Prostate gland (tissue), 2 donors: ENCODE measurements around the gene KLHDC7B. TPM values are rescaled to one million over a fixed set of nuclear protein-coding genes. Genes with fewer than 3 reads are reported as not detected.

ENCODE experiments used
- DNase-seq: peaks from one replicate; pipeline ENCODE4 v3.0.0-alpha.2; 2019; ENCODE audit warnings: low spot score
- H3K27ac ChIP-seq, 2 donors: fragments of 200-600 bp; sonication (generic); 2 replicates each; pipeline ENCODE4 v1.5.1; 2017 to 2019
- H3K27me3 ChIP-seq: fragments of 200-600 bp; sonication (generic); replicated peaks from 2 replicates; pipeline ENCODE4 v1.5.1; 2019; ENCODE audit not compliant: insufficient read depth
- H3K36me3 ChIP-seq, 2 donors: fragments of 200-600 bp; sonication (generic); 1 replicate in 1 of 2; 2 replicates in 1 of 2; pipeline versions ENCODE4 v1.5.1 to v1.8.1; 2017 to 2019
- H3K4me1 ChIP-seq: fragments of 200-600 bp; sonication (generic); replicated peaks from 2 replicates; pipeline ENCODE4 v1.5.1; 2019
- H3K4me3 ChIP-seq, 2 donors: fragments of 200-600 bp; sonication (generic); 2 replicates each; pipeline ENCODE4 v1.5.1; 2017 to 2019
- H3K9me3 ChIP-seq: fragments of 200-600 bp; sonication (generic); 2 replicates; pipeline ENCODE4 v1.5.1; 2017
- CTCF ChIP-seq, 4 experiments: fragments of 200-600 bp in 2 of 4; fragments of 450-650 bp in 2 of 4; sonication (generic) in 2 of 4; IDR thresholded peaks; 1 replicate in 3 of 4; 2 replicates in 1 of 4; pipeline ENCODE4 v1.5.1; 2016 to 2019; ENCODE audit warnings: antibody characterized with exemption in 4 of 4, mild to moderate bottlenecking in 2 of 4, moderate library complexity in 2 of 4
- POLR2A ChIP-seq: fragments of 450-650 bp; IDR thresholded peaks from one replicate; pipeline ENCODE4 v1.6.1; 2016; ENCODE audit warnings: antibody characterized with exemption, mild to moderate bottlenecking
- POLR2AphosphoS5 ChIP-seq: sonication (generic); formaldehyde crosslinking; IDR thresholded peaks from one replicate; pipeline ENCODE4 v1.6.1; 2017; ENCODE audit warnings: antibody characterized with exemption
- WGBS: methylation state at CpG from one replicate; pipeline ENCODE4 v1.1.5; 2018; 5-methylcytosine and 5-hydroxymethylcytosine counted together
- intact Hi-C: fragments of 100-400 bp; cut with DNase I; formaldehyde crosslinking; loops from one replicate; pipeline ENCODE4 v1.14.2; 2022
- total RNA-seq, 2 donors: library from RNA; depleted of rRNA; stranded (reverse); fragments of >200 nt; gene quantifications; one replicate each; pipeline ENCODE4 v1.1.0, GENCODE V29; 2016

KLHDC7B gene
- total RNA-seq, 2 donors from 2014 or later, result 0.62 TPM; not detected in 1

- intact Hi-C loops, result no loop called here
- WGBS, result 69% methylated on average over 29 of the region's 29 CpGs
- DNase-seq, result no peak
- Histone ChIP-seq H3K36me3 (peaks cover 0 to 5% of the 10 kb centered on the region in 2 donors), H3K27me3 (no peaks in the 10 kb centered on the region), H3K4me1 (peaks cover 11% of the 10 kb centered on the region), H3K27ac (peak overlapping the region; percentile 87 to 92), H3K9me3 (no peaks in the 10 kb centered on the region), H3K4me3 (peak overlapping the region; percentile 59 to 82)
- TF ChIP-seq POLR2A (no peak), POLR2AphosphoS5 (no peak), CTCF (IDR thresholded peaks at IDR 0.05) (no peak)
These were observed 18.6 kb upstream of the KLHDC7B start for GRCh38 chr22:50526834-50527801.

GRCh38 chr22:50527921-50528681, 17.6 kb upstream of the KLHDC7B start:
- Histone ChIP-seq H3K27me3 (no peaks in the 10 kb centered on the region), H3K4me1 (peaks cover 15% of the 10 kb centered on the region), H3K27ac (peak overlapping the region in 1 of 2 donors; percentile 83), H3K36me3 (peaks cover 0 to 5% of the 10 kb centered on the region in 2 donors), H3K4me3 (no peak overlapping the region), H3K9me3 (no peaks in the 10 kb centered on the region)
- no peak for DNase-seq
- TF ChIP-seq POLR2A (no peak), POLR2AphosphoS5 (no peak), CTCF (IDR thresholded peaks at IDR 0.05) (no peak)
- intact Hi-C loops, result no loop called here
- WGBS, result 92% methylated on average over 17 of the region's 18 CpGs

GRCh38 chr22:50528682-50529415, 16.9 kb upstream of the KLHDC7B start:
- Histone ChIP-seq H3K4me1 (peaks cover 15% of the 10 kb centered on the region), H3K4me3 (peak overlapping the region in 1 of 2 donors; percentile 43), H3K27me3 (no peaks in the 10 kb centered on the region), H3K27ac (peak overlapping the region; percentile 65 to 83), H3K36me3 (no peaks in the 10 kb centered on the region), H3K9me3 (no peaks in the 10 kb centered on the region)
- intact Hi-C loops, result no loop called here
- DNase-seq, result no peak
- TF ChIP-seq POLR2A (no peak), POLR2AphosphoS5 (no peak), CTCF (IDR thresholded peaks at IDR 0.05) (no peak)
- 61% methylated on average over 13 of the region's 15 CpGs for WGBS

GRCh38 chr22:50529416-50529896, 16.2 kb upstream of the KLHDC7B start:
- DNase-seq, result no peak
- intact Hi-C loops, result no loop called here
- Histone ChIP-seq H3K4me1 (peaks cover 13% of the 10 kb centered on the region), H3K9me3 (no peaks in the 10 kb centered on the region), H3K27me3 (no peaks in the 10 kb centered on the region), H3K4me3 (peak overlapping the region; percentile 36 to 43), H3K36me3 (no peaks in the 10 kb centered on the region), H3K27ac (peak overlapping the region; percentile 65 to 83)
- WGBS, result 3% methylated on average over 28 of the region's 50 CpGs
- no peak for TF ChIP-seq POLR2A
- no peak for TF ChIP-seq POLR2AphosphoS5
- no peak for TF ChIP-seq CTCF (IDR thresholded peaks at IDR 0.05)
